UCSD-AML1 (cell line): Measurements from ENCODE around the gene CGB5.

Source experiments
- DNase-seq: peaks from one replicate; lab custom pipeline; 2025; ENCODE audit not compliant: unreplicated experiment; lab: John Stamatoyannopoulos, UW

CGB5 gene

DNA sequence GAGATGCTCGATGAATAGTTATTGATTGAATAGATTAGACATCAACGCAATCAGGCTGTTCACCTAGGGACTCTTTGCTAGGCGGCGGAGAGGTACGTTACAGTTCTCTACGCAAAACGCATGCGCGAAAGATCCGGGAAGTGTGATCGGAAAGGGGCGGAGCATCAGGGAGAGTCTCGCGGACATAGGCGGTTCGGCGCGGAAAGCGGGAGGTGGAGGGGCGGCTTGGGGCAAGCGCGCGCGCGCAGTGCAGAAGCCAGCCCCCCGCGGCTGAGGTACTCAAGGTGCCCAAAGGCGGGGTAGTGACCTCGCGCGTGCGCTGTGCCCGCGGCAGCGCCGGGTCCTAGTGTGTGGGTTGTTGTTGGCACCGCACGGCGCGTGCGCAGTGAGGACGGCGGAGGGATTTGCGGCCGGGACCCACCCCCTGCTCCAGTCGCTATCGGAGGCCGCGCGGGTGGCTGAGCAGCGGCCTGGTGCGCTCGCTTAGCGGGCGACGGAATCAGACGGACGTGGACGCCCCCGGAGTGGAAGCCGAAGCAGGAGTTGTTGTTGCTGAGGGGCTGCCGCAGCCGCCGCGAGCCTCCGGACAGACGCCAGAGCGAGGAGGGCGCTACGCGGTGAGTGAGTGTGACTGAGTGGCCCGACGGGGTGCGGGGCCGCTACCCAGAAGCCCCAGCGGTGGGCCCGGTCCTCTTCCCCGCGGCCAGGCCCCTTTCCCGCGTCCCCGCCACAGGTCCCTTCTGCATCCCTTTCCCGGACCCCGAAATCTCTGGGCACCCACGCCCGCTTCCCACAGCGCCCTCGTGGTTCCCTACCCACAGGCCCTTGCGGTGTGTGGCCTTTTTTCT lies 41.6 kb downstream of the CGB5 start, which contains the start of gene SNRNP70:
SNRNP70 (plus strand) TSS at position 432 of the 848 bp plus-strand sequence. CDS start 964 bp downstream, outside the sequence.
- peak; percentile 100 for DNase-seq

DNA sequence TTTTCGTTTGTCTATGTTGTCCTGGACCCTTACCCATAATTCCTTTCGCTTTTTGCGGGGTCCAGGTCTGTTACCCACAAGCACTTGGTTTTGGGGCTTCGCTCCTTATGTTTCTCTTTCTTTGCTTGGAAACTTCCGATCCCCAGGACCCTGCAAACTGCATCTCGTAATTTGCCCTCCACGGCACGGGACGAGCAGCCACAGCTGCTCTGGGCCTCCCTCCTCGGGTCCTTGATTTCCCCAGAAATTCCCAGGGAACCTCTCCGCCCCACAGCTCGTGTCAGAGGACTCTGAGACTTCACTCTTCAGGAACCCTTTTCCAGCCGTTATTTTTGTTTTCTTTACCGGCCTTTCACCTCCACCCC lies 42.2 kb downstream of the CGB5 start:
- no peak for DNase-seq

GRCh38 chr19:49086296-49086695 lies 42.6 kb downstream of the CGB5 start:
- DNase-seq: no peak

GRCh38 chr19:49091391-49092038 lies 47.9 kb downstream of the CGB5 start:
- DNase-seq: no peak

GRCh38 chr19:49092686-49093085 lies 49.0 kb downstream of the CGB5 start:
- no peak for DNase-seq
